ENCODE results near the gene SFXN5. TPM values are rescaled to one million over a fixed set of nuclear protein-coding genes. Genes with fewer than 3 reads are reported as not detected.

SFXN5 gene
- total RNA-seq, 2 experiments from 2014 or later: 12.4 to 20.0 TPM

DNA sequence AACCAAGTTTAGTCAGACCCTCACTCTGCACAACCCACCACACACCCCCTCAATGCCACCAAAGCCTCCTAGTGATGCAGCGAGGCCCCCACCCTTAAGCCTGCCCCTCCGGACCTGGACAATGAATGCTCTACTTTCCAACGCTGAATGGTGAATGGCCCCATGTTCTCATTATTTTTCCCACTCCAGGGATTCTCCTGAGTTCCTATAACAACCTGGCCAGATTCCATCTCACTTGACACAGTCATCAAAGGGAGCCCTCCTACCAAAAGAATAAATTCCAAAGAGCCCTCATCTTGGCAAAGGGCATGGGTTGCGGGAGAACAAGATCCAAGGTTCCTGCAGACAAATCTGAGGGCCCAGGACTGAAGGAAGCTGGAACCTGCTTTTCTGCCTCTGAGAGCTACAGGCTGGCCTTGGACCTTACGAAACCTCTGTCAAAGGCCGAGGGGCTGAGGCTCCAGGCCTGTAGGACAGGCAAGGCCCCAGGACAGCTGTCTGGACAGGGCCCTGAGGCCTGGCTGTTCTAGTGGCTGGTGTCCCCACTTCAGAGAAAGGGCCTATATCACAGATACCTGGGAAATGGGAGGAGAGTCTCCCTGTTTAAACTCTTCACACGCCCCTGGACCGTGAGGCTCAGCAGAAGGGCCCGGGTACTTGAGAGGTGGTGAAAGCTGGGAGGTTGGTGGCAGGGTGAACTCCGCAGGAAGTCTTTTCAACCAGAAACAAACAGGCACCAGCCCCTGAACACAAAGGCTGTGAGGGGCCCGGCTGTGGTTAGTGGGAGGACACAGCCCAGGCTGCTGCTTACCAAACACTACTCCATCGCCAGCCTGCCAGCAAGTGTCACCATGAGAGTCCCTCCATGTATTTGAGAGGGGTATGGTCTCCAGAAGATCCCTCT lies 27.3 kb downstream of the SFXN5 start:
- DNase-seq (no peak), ATAC-seq (peak; percentile 20)
- CTCF ChIA-PET: interaction anchor here (1.4 kb wide), 1 partner anchor 133 kb away, joined by 4 read pairs; no protein-coding TSS in a partner anchor
- Mint-ChIP-seq H3K9me3 (ENCODE audit: low read depth) (no peaks in the 10 kb centered on the region), H3K4me1 (peaks cover 5% of the 10 kb centered on the region), H3K27ac (no peak overlapping the region), H3K36me3 (no peaks in the 10 kb centered on the region), H3K4me3 (no peak overlapping the region), H3K27me3 (no peaks in the 10 kb centered on the region)

DNA sequence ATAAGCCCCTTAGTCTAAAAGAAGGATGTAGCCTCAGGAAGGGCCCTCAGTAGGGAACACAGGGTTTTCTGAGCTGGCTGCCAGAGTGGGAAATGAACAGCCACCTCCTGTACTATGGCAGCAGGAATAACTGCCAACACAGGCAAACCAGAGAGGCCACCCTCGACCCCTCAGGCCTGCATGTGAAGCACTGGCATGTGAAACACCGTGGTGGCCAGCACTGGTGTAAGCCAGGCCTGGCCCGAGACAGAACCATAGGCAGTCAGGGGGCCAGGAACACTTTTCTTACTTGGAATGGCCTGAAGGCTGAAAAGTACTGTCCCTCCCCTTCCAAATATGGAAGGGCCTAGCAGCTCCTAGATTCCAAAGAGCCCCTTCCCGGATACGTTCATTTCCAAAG lies 28.2 kb downstream of the SFXN5 start:
- ATAC-seq (no peak), DNase-seq (no peak)
- Mint-ChIP-seq H3K4me1 (peaks cover 5% of the 10 kb centered on the region), H3K9me3 (ENCODE audit: low read depth) (no peaks in the 10 kb centered on the region), H3K36me3 (no peaks in the 10 kb centered on the region), H3K4me3 (no peak overlapping the region), H3K27ac (no peak overlapping the region), H3K27me3 (no peaks in the 10 kb centered on the region)
- CTCF ChIA-PET: interaction anchor here (0.7 to 1.5 kb wide), 3 partner anchors 42 to 134 kb away, joined by 3 to 4 read pairs (median 4); no protein-coding TSS in a partner anchor

DNA sequence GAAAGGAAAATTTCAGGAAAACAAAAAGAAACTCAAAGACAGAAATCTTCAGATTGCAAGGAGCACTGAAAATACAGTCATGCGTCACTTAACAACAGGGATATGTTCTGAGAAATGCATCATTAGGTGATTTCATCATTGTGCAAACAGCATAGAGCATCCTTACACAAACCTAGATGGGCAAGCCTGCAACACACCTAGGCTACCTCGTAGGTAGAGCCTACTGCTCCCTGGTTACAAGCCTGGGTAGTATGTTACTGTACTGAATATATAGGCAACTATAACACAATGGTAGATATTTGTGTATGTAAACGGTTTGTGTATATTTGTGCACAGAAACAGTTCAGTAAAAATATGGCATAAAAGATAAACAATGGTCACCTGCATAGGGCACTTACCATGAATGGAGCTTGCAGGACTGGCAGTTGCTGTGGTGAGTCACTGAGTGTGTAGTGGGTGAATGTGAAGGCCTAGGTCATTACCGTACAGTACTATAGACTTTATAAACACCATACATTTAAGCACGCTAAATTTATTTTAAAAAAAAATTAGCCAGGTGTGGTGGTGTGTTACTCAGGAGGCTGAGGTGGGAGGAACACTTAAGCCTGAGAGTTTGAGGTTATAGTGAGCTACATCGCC lies 33.4 kb downstream of the SFXN5 start:
- no peak overlapping the region for H3K27ac Mint-ChIP-seq
- H3K4me3 Mint-ChIP-seq: no peak overlapping the region
- no peaks in the 10 kb centered on the region for H3K9me3 Mint-ChIP-seq (ENCODE audit: low read depth)
- CTCF ChIA-PET: no interaction called here
- DNase-seq: no peak
- no peaks in the 10 kb centered on the region for H3K4me1 Mint-ChIP-seq
- no peaks in the 10 kb centered on the region for H3K27me3 Mint-ChIP-seq
- ATAC-seq: no peak
- no peaks in the 10 kb centered on the region for H3K36me3 Mint-ChIP-seq

DNA sequence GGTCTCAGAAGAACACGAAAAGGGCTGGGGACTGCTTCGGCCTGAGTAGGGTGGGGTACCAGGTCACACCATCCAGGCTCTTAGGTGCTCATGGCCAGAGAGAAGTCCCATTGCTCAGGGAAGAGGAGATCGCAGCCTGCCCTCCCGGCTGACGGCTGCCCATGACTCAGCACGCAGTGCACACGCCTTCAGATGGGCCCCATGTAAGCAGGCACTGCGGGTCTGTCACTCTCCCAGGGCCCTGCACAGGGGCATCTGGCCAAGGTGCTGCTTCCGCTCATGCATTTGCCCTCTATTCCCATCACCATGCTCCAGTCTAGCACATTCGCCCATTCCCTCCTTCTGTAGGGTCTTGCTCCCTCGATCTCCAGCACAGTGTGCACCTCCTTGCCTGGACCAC lies 34.7 kb downstream of the SFXN5 start:
- CTCF ChIA-PET: no interaction called here
- Mint-ChIP-seq H3K4me1 (no peaks in the 10 kb centered on the region), H3K4me3 (no peak overlapping the region), H3K27ac (no peak overlapping the region), H3K27me3 (no peaks in the 10 kb centered on the region), H3K36me3 (no peaks in the 10 kb centered on the region), H3K9me3 (ENCODE audit: low read depth) (no peaks in the 10 kb centered on the region)
- DNase-seq: no peak
- ATAC-seq: no peak

DNA sequence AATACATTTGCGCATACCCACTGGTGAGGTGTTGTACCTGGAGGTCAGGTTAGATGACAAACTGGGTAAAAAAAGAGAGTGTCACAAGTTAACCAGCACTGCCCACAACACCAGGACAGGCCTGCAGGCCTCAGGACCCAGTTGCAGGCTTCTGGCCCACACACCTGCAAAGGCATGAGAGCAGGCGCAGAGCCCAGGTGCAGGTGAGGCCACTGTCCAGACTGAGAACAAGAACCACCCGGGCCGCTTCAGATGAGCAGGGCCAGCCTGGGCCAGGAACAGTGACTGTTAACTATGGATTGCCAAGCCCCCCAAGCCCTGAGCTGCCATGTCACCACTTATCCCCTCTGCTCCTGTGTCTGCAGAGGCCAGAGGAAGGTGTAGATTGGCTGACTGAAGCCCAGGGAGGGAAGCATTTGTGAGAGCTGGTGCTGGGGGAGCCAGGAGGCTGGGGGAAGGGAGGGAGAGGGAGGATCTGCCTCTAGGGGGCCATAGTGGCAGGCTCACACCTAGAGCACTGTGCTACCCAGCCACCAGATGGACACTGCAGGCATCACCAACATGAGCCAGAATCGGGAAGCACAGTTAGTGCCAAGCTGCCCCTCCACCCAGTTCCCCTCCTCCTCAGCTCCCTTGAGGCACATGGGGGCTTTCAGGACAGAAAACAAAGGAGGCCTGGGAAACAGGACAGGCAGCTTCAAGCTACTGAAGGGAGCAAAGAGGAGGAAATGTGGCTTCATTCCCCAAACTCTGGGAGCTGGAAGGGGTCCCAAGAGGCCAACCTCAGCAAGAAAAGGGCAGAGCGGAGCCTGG lies 35.4 kb downstream of the SFXN5 start:
- H3K9me3 Mint-ChIP-seq (ENCODE audit: low read depth): no peaks in the 10 kb centered on the region
- no peaks in the 10 kb centered on the region for H3K27me3 Mint-ChIP-seq
- DNase-seq (no peak), ATAC-seq (no peak)
- no peaks in the 10 kb centered on the region for H3K4me1 Mint-ChIP-seq
- CTCF ChIA-PET: interaction anchor here (0.7 to 1.3 kb wide), 2 partner anchors 9 to 143 kb away, joined by 3 to 4 read pairs; no protein-coding TSS in a partner anchor
- H3K36me3 Mint-ChIP-seq: no peaks in the 10 kb centered on the region
- no peak overlapping the region for H3K4me3 Mint-ChIP-seq
- no peak overlapping the region for H3K27ac Mint-ChIP-seq

DNA sequence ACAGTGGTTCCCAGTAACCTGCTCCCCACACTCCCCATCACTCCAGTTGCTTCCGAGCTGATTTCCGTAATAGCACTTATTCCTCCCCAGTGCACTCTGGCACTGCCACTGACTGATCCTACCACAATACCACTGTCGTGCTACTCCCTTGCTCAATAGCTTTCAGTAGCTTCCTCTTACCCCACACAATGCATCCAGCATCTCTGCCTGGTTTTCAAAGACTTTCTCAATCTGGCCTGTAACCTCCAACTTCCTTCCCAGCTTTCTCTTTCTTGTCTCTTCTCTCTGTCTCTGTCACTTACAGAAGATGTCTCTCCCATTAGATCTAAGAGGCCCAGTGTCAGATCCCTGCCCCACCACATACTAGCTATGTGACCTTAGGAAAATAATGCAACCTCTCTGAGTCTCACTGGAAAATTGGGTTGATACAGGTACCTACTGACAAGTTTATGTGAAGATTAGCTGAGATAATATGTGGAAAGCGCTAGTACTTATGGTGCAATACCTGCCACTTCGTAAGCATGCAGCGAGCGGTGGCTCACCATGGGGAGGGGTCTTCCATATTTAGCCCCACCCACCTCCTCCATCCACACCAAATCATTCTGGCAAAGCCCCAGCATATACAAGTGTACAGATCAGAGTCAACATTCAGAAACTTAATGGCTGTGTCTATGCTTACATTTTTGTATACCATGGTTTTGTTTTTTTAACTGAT lies 36.7 kb downstream of the SFXN5 start:
- H3K4me1 Mint-ChIP-seq: no peaks in the 10 kb centered on the region
- CTCF ChIA-PET: no interaction called here
- H3K4me3 Mint-ChIP-seq: no peak overlapping the region
- no peaks in the 10 kb centered on the region for H3K27me3 Mint-ChIP-seq
- ATAC-seq (no peak), DNase-seq (no peak)
- no peaks in the 10 kb centered on the region for H3K36me3 Mint-ChIP-seq
- no peak overlapping the region for H3K27ac Mint-ChIP-seq
- no peaks in the 10 kb centered on the region for H3K9me3 Mint-ChIP-seq (ENCODE audit: low read depth)

DNA sequence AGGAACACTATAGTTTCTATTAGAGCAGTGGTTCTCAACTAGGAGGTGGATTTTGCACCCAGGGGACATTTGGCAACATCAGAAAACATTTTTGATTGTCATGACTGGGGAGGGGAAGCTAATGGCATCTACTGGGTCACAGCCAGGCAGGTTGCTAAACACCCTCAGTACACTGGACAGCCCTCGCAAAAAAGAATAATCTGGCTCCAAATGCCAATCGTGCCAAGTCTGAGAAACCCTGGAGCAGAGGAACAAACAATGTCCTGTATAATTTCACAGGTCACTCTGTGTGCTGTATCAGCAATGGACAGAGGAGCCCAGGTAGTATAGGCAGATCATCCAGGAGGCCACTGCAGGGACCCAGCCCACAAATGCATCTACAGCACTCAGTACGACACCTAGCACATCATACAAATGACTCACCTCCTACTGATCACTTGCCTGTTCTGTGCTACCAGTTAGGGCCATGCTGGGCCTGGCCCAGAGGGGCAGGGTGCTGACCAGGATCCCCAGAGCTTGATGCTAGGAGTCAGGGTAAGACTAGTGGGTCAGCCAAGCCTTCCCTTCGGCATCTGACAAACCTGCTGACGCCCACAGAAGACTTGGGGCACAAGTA lies 37.6 kb downstream of the SFXN5 start:
- H3K27me3 Mint-ChIP-seq: no peaks in the 10 kb centered on the region
- CTCF ChIA-PET: no interaction called here
- DNase-seq: no peak
- no peak overlapping the region for H3K27ac Mint-ChIP-seq
- ATAC-seq: no peak
- no peaks in the 10 kb centered on the region for H3K9me3 Mint-ChIP-seq (ENCODE audit: low read depth)
- H3K4me1 Mint-ChIP-seq: no peaks in the 10 kb centered on the region
- no peak overlapping the region for H3K4me3 Mint-ChIP-seq
- H3K36me3 Mint-ChIP-seq: no peaks in the 10 kb centered on the region

DNA sequence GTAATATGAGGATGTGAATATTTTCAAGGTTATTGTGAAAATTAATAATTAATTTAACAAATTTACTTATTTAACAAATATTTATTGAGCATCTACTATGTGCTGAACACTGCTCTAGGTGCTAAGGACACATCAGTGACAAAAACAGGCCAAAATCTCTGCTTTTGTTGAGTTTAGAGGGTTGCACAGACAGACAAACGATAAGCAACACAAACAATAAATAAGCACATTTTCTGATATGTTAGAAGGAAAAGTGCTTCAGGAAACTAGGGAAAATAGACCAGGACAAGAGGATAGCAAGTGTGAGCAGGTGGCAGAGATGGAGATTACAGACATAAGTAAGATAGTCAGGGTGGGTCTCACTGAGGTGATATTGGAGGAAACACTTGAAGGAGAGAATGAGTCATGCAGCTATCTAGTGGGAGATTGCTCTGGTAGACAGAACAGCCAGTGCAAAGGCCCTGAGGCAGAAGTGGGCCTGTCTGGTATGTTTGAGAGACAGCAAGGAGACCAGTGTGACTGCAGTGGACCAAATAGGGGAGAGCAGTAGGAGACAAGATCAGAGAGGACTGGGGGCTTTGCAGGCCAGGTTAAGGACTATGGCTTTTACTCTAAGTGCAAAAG lies 38.3 kb downstream of the SFXN5 start:
- CTCF ChIA-PET: no interaction called here
- DNase-seq: no peak
- H3K4me1 Mint-ChIP-seq: no peaks in the 10 kb centered on the region
- no peak overlapping the region for H3K4me3 Mint-ChIP-seq
- H3K9me3 Mint-ChIP-seq (ENCODE audit: low read depth): no peaks in the 10 kb centered on the region
- no peaks in the 10 kb centered on the region for H3K27me3 Mint-ChIP-seq
- ATAC-seq: no peak
- no peaks in the 10 kb centered on the region for H3K36me3 Mint-ChIP-seq
- H3K27ac Mint-ChIP-seq: no peak overlapping the region

DNA sequence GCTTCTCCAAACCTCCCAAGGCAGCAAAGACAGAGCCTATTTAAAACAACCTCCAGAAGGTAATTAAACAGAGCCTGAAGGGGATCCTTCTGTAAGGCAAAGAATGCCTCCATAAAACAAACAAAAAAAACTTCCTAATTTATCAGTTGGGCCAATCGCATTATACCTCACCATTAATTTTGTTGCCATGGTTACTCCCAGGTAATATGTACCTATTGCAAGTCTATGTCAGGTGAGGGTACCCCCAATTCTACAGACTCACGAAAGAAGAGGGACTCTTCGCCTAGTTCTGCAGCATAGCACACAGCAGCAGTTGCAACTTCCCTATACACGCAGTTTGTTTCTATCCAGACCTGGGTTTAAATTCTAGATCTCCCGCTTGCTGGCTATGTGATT lies 38.8 kb downstream of the SFXN5 start:
- Mint-ChIP-seq H3K4me1 (no peaks in the 10 kb centered on the region), H3K27me3 (no peaks in the 10 kb centered on the region), H3K9me3 (ENCODE audit: low read depth) (no peaks in the 10 kb centered on the region), H3K36me3 (no peaks in the 10 kb centered on the region), H3K27ac (no peak overlapping the region), H3K4me3 (no peak overlapping the region)
- no peak for ATAC-seq
- DNase-seq: no peak
- CTCF ChIA-PET: interaction anchor here (0.9 kb wide), 1 partner anchor 139 kb away, joined by 3 read pairs; no protein-coding TSS in a partner anchor

DNA sequence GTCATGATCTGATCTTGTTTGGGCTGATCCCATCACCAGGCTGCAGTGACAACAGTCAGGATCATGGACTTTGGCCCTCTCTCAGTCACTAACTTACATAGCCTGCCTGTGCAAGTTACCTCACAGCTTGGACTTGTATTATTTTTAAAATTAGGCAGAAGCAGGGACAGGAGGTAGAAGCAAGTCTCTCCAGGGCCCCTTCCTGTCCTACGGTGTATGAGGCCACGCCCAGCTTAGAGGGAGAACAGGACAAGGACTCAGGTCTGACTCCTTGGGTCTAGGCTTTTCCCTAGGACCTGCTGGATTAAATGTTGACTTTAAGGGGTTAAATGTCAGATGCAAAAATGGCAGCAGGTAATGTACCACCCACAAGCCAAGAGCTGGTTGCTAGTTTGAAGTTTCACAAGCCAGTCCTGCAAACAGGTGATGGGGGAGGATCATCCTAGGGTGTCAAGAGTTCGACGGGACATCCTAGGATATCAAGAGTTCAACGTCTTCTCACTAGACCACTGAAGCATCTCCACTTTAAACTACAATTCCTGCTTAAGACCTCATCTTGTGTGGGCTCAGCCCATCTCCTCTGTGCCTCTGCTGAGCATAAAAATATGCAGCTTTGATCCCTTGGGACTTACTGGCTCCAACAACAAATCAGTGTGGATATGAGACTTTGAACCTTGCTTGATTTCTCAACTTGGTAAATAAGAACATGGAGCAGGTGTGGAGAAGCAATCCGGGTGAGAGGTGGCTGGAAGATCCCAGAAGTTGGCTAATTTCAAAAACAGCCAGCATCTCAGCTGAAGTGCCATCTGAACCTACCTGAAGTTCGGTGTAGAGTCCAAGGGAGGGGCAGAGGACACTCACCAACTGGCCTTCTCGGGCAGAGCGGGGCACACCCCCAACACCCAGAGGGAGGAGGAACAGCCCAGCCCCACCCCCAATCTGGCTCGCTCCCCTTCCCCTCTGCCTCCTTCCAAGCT lies 39.5 kb downstream of the SFXN5 start:
- Mint-ChIP-seq H3K9me3 (ENCODE audit: low read depth) (no peaks in the 10 kb centered on the region), H3K4me1 (no peaks in the 10 kb centered on the region), H3K27ac (no peak overlapping the region), H3K36me3 (no peaks in the 10 kb centered on the region), H3K4me3 (no peak overlapping the region), H3K27me3 (no peaks in the 10 kb centered on the region)
- DNase-seq (no peak), ATAC-seq (no peak)
- CTCF ChIA-PET: interaction anchor here (0.9 to 1.3 kb wide), 3 partner anchors 54 to 145 kb away, joined by 3 to 5 read pairs (median 4); no protein-coding TSS in a partner anchor

DNA sequence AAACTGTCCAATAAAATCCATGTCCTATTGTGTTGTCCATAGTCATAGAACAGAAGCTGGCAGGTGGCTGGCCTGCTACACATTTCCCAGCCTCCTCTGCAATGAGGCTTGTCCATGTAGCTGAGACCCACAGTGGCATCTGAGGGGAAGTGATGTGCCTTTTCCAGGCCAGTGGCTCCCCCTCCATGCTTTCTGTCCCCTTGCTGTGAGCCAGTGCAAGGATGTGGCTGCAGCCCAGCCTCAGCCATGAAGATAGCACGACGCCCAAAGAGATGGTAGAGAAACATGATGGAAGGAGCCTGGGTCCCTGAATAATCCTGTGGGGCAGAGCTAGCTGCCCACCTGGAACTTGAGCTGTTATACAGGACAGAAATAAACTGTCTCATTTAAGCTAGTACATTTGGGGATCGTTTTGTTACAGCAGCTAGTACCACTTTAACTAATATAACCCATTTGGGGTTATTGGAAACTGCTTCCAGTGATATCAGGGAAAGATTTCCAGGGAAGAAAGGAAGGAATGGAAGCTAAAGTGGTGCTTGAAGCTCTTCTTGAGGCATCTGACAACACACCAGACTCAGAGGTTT lies 40.3 kb downstream of the SFXN5 start:
- no peak for ATAC-seq
- CTCF ChIA-PET: interaction anchor here (1.2 to 1.3 kb wide), 2 partner anchors 55 to 146 kb away, joined by 4 to 5 read pairs; no protein-coding TSS in a partner anchor
- Mint-ChIP-seq H3K4me1 (no peaks in the 10 kb centered on the region), H3K27me3 (no peaks in the 10 kb centered on the region), H3K9me3 (ENCODE audit: low read depth) (no peaks in the 10 kb centered on the region), H3K4me3 (no peak overlapping the region), H3K36me3 (no peaks in the 10 kb centered on the region), H3K27ac (no peak overlapping the region)
- no peak for DNase-seq

Data from activated CD8-positive, alpha-beta memory T cell treated with anti-CD3 and anti-CD28 coated beads, Interleukin-2, amount 10 ng/mL, durations not matched to agents 7 days and 5 days (primary cell).